ENCODE results near the gene PTPN1. TPM values are rescaled to one million over a fixed set of nuclear protein-coding genes. Genes with fewer than 3 reads are reported as not detected.

PTPN1 gene
- total and polyA plus RNA-seq, 8 donors = 10.8 to 26.8 (median 16.8) TPM

DNA sequence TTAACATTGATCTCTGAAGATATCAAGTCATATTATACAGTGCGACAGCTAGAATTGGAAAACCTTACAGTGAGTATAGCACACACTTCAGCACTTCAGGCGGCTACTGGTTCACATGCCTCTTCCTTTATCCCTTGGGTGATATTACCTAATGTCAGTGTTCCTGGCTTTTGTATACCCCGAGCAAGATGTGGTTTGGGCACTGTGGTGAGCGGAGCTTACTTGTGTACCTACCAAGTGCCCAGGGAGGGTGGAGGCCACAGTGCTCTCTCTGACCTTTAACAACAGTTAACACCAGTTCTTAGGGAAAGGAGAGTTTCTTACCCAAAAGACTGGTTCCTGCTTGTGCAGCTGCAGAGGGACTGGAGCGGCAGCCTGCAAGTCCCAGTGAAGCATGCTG, 64.4 kb downstream of the PTPN1 start:
- H3K27ac ChIP-seq = peak overlapping the region in 2 of 5 donors; percentile 62 to 71
- WGBS, 5 donors = 89 to 98% (median 94%) methylated on average over 5 of the region's 5 CpGs
- no peak for DNase-seq
- intact Hi-C loops (cut with DNase I; ENCODE audit: low total_unique reads) = loop anchor here (10.0 kb wide), 1 partner anchor 70 kb away; no protein-coding TSS in a partner anchor
- H3K27me3 ChIP-seq = no peaks in the 10 kb centered on the region
- TF ChIP-seq, protein P1, sequence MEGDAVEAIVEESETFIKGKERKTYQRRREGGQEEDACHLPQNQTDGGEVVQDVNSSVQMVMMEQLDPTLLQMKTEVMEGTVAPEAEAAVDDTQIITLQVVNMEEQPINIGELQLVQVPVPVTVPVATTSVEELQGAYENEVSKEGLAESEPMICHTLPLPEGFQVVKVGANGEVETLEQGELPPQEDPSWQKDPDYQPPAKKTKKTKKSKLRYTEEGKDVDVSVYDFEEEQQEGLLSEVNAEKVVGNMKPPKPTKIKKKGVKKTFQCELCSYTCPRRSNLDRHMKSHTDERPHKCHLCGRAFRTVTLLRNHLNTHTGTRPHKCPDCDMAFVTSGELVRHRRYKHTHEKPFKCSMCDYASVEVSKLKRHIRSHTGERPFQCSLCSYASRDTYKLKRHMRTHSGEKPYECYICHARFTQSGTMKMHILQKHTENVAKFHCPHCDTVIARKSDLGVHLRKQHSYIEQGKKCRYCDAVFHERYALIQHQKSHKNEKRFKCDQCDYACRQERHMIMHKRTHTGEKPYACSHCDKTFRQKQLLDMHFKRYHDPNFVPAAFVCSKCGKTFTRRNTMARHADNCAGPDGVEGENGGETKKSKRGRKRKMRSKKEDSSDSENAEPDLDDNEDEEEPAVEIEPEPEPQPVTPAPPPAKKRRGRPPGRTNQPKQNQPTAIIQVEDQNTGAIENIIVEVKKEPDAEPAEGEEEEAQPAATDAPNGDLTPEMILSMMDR (IDR thresholded peaks at IDR 0.05) = no peak
- TF ChIP-seq EP300 (IDR thresholded peaks at IDR 0.05) (no peak), POLR2AphosphoS5 (IDR thresholded peaks at IDR 0.05) (no peak), POLR2A (IDR thresholded peaks at IDR 0.05) (no peak)
- H3K4me1 ChIP-seq = peaks cover 10 to 78% (median 39%) of the 10 kb centered on the region in 4 donors
- no peak overlapping the region for H3K4me3 ChIP-seq
- no peaks in the 10 kb centered on the region for H3K9me3 ChIP-seq
- H3K36me3 ChIP-seq = peaks cover 27 to 69% (median 58%) of the 10 kb centered on the region in 4 donors

DNA sequence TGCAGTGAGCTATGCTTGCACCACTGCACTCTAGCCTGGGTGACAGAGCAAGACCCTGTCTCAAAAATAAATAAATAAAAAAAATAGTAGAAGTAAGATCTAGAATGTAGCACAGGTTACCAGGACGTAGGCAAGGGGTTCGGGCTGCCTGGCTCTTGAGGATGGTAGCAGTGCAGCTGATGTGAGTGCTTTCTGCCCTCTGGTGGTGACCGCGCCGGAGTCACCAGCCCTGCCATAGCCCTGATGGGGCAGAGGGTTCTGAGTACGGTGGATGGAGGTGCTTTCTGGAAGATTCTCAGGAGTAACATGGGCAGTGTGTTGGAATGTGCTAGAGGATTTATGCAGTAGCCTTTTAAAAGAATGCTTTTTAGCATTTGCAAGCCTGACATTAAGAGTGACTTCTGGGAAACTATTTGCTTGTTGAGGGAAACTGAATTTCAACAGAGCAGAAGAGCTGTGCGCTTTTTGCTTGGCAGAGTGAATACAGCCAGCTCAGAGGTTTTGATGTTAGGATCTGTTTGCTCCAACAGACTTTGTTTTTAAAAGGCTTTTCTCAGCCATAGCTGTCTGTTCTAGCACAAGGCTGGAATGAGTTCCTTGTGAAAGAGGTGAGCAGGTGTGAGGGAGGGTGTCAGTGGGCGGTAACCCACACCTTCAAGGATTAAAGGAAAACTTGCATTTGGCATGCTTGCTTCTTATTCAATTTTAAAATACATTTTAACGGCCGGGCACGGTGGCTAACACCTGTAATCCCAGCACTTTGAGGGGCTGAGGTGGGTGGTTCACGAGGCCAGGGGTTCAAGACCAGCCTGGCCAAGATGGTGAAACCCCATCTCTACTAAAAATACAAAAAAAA, 65.9 kb downstream of the PTPN1 start:
- H3K4me1 ChIP-seq = peaks cover 10 to 63% (median 34%) of the 10 kb centered on the region in 4 donors
- TF ChIP-seq POLR2A (IDR thresholded peaks at IDR 0.05) (no peak), EP300 (IDR thresholded peaks at IDR 0.05) (no peak), POLR2AphosphoS5 (IDR thresholded peaks at IDR 0.05) (peak in 1 of 3 donors; percentile 51)
- TF ChIP-seq, protein P1 (IDR thresholded peaks at IDR 0.05) = peak in 5 of 7 experiments; percentile 60 to 77 (median 71)
- no peak overlapping the region for H3K4me3 ChIP-seq
- H3K36me3 ChIP-seq = peaks cover 33 to 73% (median 68%) of the 10 kb centered on the region in 4 donors
- peak; percentile 77 to 88 for DNase-seq
- H3K27me3 ChIP-seq = no peaks in the 10 kb centered on the region
- peak overlapping the region in 4 of 5 donors; percentile 8 to 75 (median 48) for H3K27ac ChIP-seq
- H3K9me3 ChIP-seq = no peaks in the 10 kb centered on the region
- intact Hi-C loops (cut with DNase I; ENCODE audit: low total_unique reads) = loop anchor here (5.0 to 10.0 kb wide), 2 partner anchors 71 to 389 kb away; no protein-coding TSS in a partner anchor
- WGBS, 5 donors = 47 to 58% (median 55%) methylated on average over 12 of the region's 12 CpGs

DNA sequence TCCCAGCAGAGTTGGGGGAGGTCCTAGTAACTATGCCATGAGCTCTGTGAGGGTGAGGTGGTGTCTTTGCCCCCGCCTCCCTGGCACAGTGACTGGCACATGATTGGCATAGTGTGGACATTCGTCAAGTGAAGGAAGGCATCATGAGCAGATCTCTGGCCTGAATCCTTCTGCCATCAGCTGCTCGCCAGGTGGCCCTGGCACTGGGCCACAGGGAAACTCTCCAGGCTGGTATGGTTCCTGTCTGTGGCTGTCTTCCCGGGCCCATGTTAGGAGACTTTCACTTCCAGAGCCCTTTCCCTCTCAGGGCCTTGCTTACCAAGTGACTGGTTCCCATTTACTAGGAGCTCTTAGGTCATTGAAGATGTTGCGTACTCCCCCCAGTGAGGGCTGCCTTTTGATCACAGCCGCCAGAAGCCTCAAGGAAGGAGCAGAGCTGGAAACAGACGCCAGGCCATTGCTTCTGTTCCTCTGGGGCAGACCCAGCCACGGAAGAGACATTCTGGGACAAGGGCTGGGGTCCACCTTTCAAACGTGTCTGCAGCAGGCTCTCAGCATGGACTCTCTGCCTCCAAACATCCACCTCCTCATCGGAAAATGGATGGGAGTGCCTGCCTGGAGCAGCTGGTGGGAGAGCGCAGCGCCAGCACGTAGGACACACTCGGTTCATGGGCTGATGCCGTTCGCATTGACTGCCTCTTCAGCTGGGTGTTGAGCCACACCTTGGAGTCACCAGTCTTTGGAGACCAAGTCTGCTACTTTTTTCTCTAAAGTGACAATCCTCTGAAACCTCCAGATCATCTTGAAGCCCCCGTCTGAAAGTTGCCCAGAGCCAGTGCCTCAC, 67.2 kb downstream of the PTPN1 start:
- Histone ChIP-seq H3K27me3 (no peaks in the 10 kb centered on the region), H3K4me3 (no peak overlapping the region), H3K9me3 (no peaks in the 10 kb centered on the region), H3K27ac (peak overlapping the region in 4 of 5 donors; percentile 17 to 75 (median 54)), H3K36me3 (peaks cover 42 to 86% (median 79%) of the 10 kb centered on the region in 4 donors), H3K4me1 (peaks cover 10 to 50% (median 31%) of the 10 kb centered on the region in 4 donors)
- peak; percentile 53 to 86 for DNase-seq
- TF ChIP-seq EP300 (IDR thresholded peaks at IDR 0.05) (no peak), POLR2AphosphoS5 (IDR thresholded peaks at IDR 0.05) (peak in 1 of 3 donors; percentile 29)
- intact Hi-C loops (cut with DNase I; ENCODE audit: low total_unique reads) = loop anchor here (5.0 to 10.0 kb wide), 2 partner anchors 73 to 390 kb away; no protein-coding TSS in a partner anchor
- 70 to 72% (median 71%) methylated on average over 17 of the region's 17 CpGs for WGBS, 5 donors

DNA sequence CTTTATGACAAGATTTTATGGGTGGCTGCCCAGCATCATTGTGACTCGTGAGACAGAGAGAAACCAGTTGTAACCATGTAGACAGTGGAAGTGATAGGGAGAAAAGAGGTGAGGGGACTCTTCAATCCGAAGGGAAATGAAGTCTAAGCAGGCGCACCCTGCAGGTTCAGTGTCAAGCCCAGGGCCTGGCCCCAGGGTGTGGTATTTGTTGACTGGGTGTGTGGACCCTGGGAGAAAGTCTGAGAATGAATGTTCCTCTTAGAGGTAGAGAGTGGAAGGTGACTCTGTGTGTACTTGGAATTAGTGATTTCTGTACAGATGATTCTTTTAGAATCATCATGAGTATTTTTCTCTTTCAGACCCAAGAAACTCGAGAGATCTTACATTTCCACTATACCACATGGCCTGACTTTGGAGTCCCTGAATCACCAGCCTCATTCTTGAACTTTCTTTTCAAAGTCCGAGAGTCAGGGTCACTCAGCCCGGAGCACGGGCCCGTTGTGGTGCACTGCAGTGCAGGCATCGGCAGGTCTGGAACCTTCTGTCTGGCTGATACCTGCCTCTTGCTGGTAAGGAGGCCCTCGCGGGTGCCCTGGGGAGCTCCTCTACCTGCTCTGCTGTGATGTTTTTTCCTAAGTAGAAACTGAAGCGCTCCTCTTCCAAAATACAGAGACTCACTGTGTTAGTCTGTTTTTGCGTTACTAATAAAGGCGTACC, 68.0 kb downstream of the PTPN1 start:
- Histone ChIP-seq H3K9me3 (no peaks in the 10 kb centered on the region), H3K4me1 (peaks cover 6 to 42% (median 22%) of the 10 kb centered on the region in 4 donors), H3K27me3 (no peaks in the 10 kb centered on the region), H3K4me3 (no peak overlapping the region), H3K27ac (peak overlapping the region in 3 of 5 donors; percentile 17 to 75 (median 71)), H3K36me3 (peaks cover 42 to 90% (median 88%) of the 10 kb centered on the region in 4 donors)
- 81 to 88% (median 83%) methylated on average over 14 of the region's 14 CpGs for WGBS, 5 donors
- TF ChIP-seq EP300 (IDR thresholded peaks at IDR 0.05) = no peak
- no peak for TF ChIP-seq POLR2A (IDR thresholded peaks at IDR 0.05)
- TF ChIP-seq, protein P1 (IDR thresholded peaks at IDR 0.05) = no peak
- no peak for TF ChIP-seq POLR2AphosphoS5 (IDR thresholded peaks at IDR 0.05)
- DNase-seq = peak in 1 of 2 donors; percentile 58
- intact Hi-C loops (cut with DNase I; ENCODE audit: low total_unique reads) = loop anchor here (5.0 to 10.0 kb wide), 2 partner anchors 73 to 391 kb away; no protein-coding TSS in a partner anchor

Data from stomach (tissue), 9 donors.